Karpas-422 (cell line): ENCODE data around the gene CES5A. TPM values are rescaled to one million over a fixed set of nuclear protein-coding genes. Genes with fewer than 3 reads are reported as not detected.

ENCODE experiments used
- DNase-seq: peaks from one replicate; pipeline ENCODE4 v3.0.0-alpha.2; 2015
- H2AFZ ChIP-seq: fragments of 200-600 bp; sonication (generic); 2 replicates; pipeline ENCODE4 v1.6.1; 2014; ENCODE audit warnings: antibody characterized with exemption, low read length, mixed read lengths
- H3K27ac ChIP-seq: fragments of 200-600 bp; sonication (generic); 2 replicates; pipeline ENCODE4 v1.5.1; 2014; ENCODE audit warnings: mild to moderate bottlenecking, low read length, moderate library complexity
- H3K27me3 ChIP-seq: fragments of 200-600 bp; sonication (generic); 2 replicates; pipeline ENCODE4 v1.6.1; 2014; ENCODE audit warnings: low read length, mixed read lengths
- H3K36me3 ChIP-seq: fragments of 200-600 bp; sonication (generic); 2 replicates; pipeline ENCODE4 v1.6.1; 2014; ENCODE audit warnings: low read length, mixed read lengths; ENCODE audit not compliant: insufficient read depth
- H3K4me1 ChIP-seq: fragments of 200-600 bp; sonication (generic); 2 replicates; pipeline ENCODE4 v1.6.1; 2014; ENCODE audit warnings: mild to moderate bottlenecking, low read length, mixed read lengths
- H3K4me2 ChIP-seq: fragments of 200-600 bp; sonication (generic); 2 replicates; pipeline ENCODE4 v1.6.1; 2014; ENCODE audit warnings: low read length, low read depth, mild to moderate bottlenecking; ENCODE audit not compliant: poor library complexity, severe bottlenecking
- H3K4me3 ChIP-seq: fragments of 200-600 bp; sonication (generic); 2 replicates; pipeline ENCODE4 v1.5.1; 2014; ENCODE audit warnings: mild to moderate bottlenecking, antibody characterized with exemption, low read length, mixed read lengths
- H3K79me2 ChIP-seq: fragments of 200-600 bp; sonication (generic); 2 replicates; pipeline ENCODE4 v1.6.1; 2014; ENCODE audit warnings: mild to moderate bottlenecking, low read length, mixed read lengths
- H3K9ac ChIP-seq: fragments of 200-600 bp; sonication (generic); 2 replicates; pipeline ENCODE4 v1.6.0; 2014; ENCODE audit warnings: low read length
- H3K9me2 ChIP-seq: fragments of 200-600 bp; sonication (generic), shearing (Covaris generic); replicated peaks from 2 replicates; pipeline ENCODE4 v1.6.0; 2014; ENCODE audit warnings: mild to moderate bottlenecking, low read length, moderate library complexity; ENCODE audit not compliant: insufficient read depth
- H3K9me3 ChIP-seq: fragments of 300-700, 200-600 bp; sonication (generic); 2 replicates; pipeline ENCODE4 v1.6.1; 2014; ENCODE audit warnings: low read length, mixed read lengths
- H4K20me1 ChIP-seq: fragments of 200-600 bp; sonication (generic); 2 replicates; pipeline ENCODE4 v1.6.1; 2014; ENCODE audit warnings: mild to moderate bottlenecking, antibody characterized with exemption, low read length, low read depth; ENCODE audit not compliant: insufficient read depth
- total RNA-seq: library from RNA; depleted of rRNA; stranded (reverse); fragments of >200 nt; shearing (Covaris generic); gene quantifications from 2 replicates; pipeline ENCODE4 v1.2.3, GENCODE V29; 2014; ENCODE audit warnings: low replicate concordance

CES5A gene
- total RNA-seq, 1 experiment from 2014 or later = not detected

GRCh38 chr16:55912022-55912421 is 36.8 kb upstream of the CES5A start:
- H3K4me3 ChIP-seq = no peak overlapping the region
- no peaks in the 10 kb centered on the region for H4K20me1 ChIP-seq
- H3K79me2 ChIP-seq = no peaks in the 10 kb centered on the region
- no peaks in the 10 kb centered on the region for H3K36me3 ChIP-seq
- no peak for DNase-seq
- no peak overlapping the region for H2AFZ ChIP-seq
- no peaks in the 10 kb centered on the region for H3K9me3 ChIP-seq
- no peaks in the 10 kb centered on the region for H3K27me3 ChIP-seq
- no peak overlapping the region for H3K4me2 ChIP-seq
- H3K9me2 ChIP-seq = no peaks in the 10 kb centered on the region
- no peaks in the 10 kb centered on the region for H3K4me1 ChIP-seq
- H3K9ac ChIP-seq = no peak overlapping the region
- no peak overlapping the region for H3K27ac ChIP-seq

GRCh38 chr16:55911616-55912015 is 36.4 kb upstream of the CES5A start:
- Histone ChIP-seq H3K4me1 (no peaks in the 10 kb centered on the region), H3K79me2 (no peaks in the 10 kb centered on the region), H3K4me3 (no peak overlapping the region), H3K9me2 (no peaks in the 10 kb centered on the region), H3K9ac (no peak overlapping the region), H4K20me1 (no peaks in the 10 kb centered on the region), H3K36me3 (no peaks in the 10 kb centered on the region), H3K4me2 (no peak overlapping the region), H2AFZ (no peak overlapping the region), H3K27ac (no peak overlapping the region), H3K9me3 (no peaks in the 10 kb centered on the region), H3K27me3 (no peaks in the 10 kb centered on the region)
- DNase-seq = no peak

- no peak for DNase-seq
- H3K79me2 ChIP-seq = no peaks in the 10 kb centered on the region
Observed at GRCh38 chr16:55909876-55910275, 34.7 kb upstream of the CES5A start.

GRCh38 chr16:55908641-55909040 is 33.5 kb upstream of the CES5A start:
- no peaks in the 10 kb centered on the region for H3K9me2 ChIP-seq
- no peak for DNase-seq

More at GRCh38 chr16:55909876-55910275, 34.7 kb upstream of the CES5A start:
- Histone ChIP-seq H3K27ac (no peak overlapping the region), H3K27me3 (no peaks in the 10 kb centered on the region), H3K36me3 (no peaks in the 10 kb centered on the region), H3K4me3 (no peak overlapping the region), H2AFZ (no peak overlapping the region), H3K4me1 (no peaks in the 10 kb centered on the region), H3K9ac (no peak overlapping the region), H4K20me1 (no peaks in the 10 kb centered on the region), H3K4me2 (no peak overlapping the region), H3K9me2 (no peaks in the 10 kb centered on the region), H3K9me3 (no peaks in the 10 kb centered on the region)

GRCh38 chr16:55907661-55908060 is 32.5 kb upstream of the CES5A start:
- Histone ChIP-seq H3K27me3 (no peaks in the 10 kb centered on the region), H4K20me1 (no peaks in the 10 kb centered on the region), H3K9me2 (no peaks in the 10 kb centered on the region), H3K9ac (no peak overlapping the region), H3K9me3 (peaks cover 3% of the 10 kb centered on the region; the same call in 1 of the 2 replicates), H3K79me2 (no peaks in the 10 kb centered on the region), H3K27ac (no peak overlapping the region), H2AFZ (no peak overlapping the region), H3K36me3 (no peaks in the 10 kb centered on the region), H3K4me2 (no peak overlapping the region), H3K4me3 (no peak overlapping the region), H3K4me1 (no peaks in the 10 kb centered on the region)
- no peak for DNase-seq

More at GRCh38 chr16:55908641-55909040, 33.5 kb upstream of the CES5A start:
- Histone ChIP-seq H3K4me2 (no peak overlapping the region), H3K79me2 (no peaks in the 10 kb centered on the region), H3K27ac (no peak overlapping the region), H3K9me3 (peaks cover 2% of the 10 kb centered on the region; the same call in 1 of the 2 replicates), H3K9ac (no peak overlapping the region), H4K20me1 (no peaks in the 10 kb centered on the region), H3K4me3 (no peak overlapping the region), H3K4me1 (no peaks in the 10 kb centered on the region), H3K36me3 (no peaks in the 10 kb centered on the region), H2AFZ (no peak overlapping the region), H3K27me3 (no peaks in the 10 kb centered on the region)

GRCh38 chr16:55906123-55906522 is 30.9 kb upstream of the CES5A start:
- no peak for DNase-seq
- H2AFZ ChIP-seq = no peak overlapping the region
- no peaks in the 10 kb centered on the region for H3K36me3 ChIP-seq
- no peaks in the 10 kb centered on the region for H3K27me3 ChIP-seq
- no peaks in the 10 kb centered on the region for H3K4me1 ChIP-seq
- no peak overlapping the region for H3K9ac ChIP-seq
- peaks cover 3% of the 10 kb centered on the region; the same call in 1 of the 2 replicates for H3K9me3 ChIP-seq
- H4K20me1 ChIP-seq = no peaks in the 10 kb centered on the region
- no peak overlapping the region for H3K27ac ChIP-seq
- H3K79me2 ChIP-seq = no peaks in the 10 kb centered on the region
- no peak overlapping the region for H3K4me2 ChIP-seq
- H3K4me3 ChIP-seq = no peak overlapping the region
- no peaks in the 10 kb centered on the region for H3K9me2 ChIP-seq

GRCh38 chr16:55905651-55906050 is 30.5 kb upstream of the CES5A start:
- Histone ChIP-seq H3K4me2 (no peak overlapping the region), H3K9me2 (no peaks in the 10 kb centered on the region), H3K9ac (no peak overlapping the region), H3K79me2 (no peaks in the 10 kb centered on the region), H3K4me1 (no peaks in the 10 kb centered on the region), H3K27me3 (no peaks in the 10 kb centered on the region), H3K36me3 (no peaks in the 10 kb centered on the region), H3K9me3 (peaks cover 3% of the 10 kb centered on the region; the same call in 1 of the 2 replicates), H4K20me1 (no peaks in the 10 kb centered on the region), H2AFZ (no peak overlapping the region), H3K27ac (no peak overlapping the region), H3K4me3 (no peak overlapping the region)
- DNase-seq = no peak

- Histone ChIP-seq H4K20me1 (no peaks in the 10 kb centered on the region), H3K27ac (no peak overlapping the region), H3K4me1 (no peaks in the 10 kb centered on the region), H3K79me2 (no peaks in the 10 kb centered on the region), H2AFZ (no peak overlapping the region), H3K4me3 (no peak overlapping the region), H3K9ac (no peak overlapping the region), H3K9me2 (no peaks in the 10 kb centered on the region), H3K4me2 (no peak overlapping the region), H3K27me3 (no peaks in the 10 kb centered on the region), H3K9me3 (peaks cover 3% of the 10 kb centered on the region; the same call in 1 of the 2 replicates), H3K36me3 (no peaks in the 10 kb centered on the region)
- DNase-seq = no peak
Observed at GRCh38 chr16:55901566-55902217, 26.5 kb upstream of the CES5A start.
